ENCODE measurements around the gene GFOD1.
"Not testable (repeated sequence)": the region's sequence is repeated elsewhere in the genome, so short reads cannot be mapped to it uniquely, and the experiment has no call there.

Gene GFOD1

GRCh38 chr6:13441778-13442177 lies 45.6 kb downstream of the GFOD1 start:
- DNase-seq (ENCODE audit: low read depth) = no peak

GRCh38 chr6:13439644-13440043 lies 47.8 kb downstream of the GFOD1 start:
- no peak for DNase-seq (ENCODE audit: low read depth)

GRCh38 chr6:13438126-13438525 lies 49.3 kb downstream of the GFOD1 start:
- DNase-seq (ENCODE audit: low read depth) = no peak

- DNase-seq (ENCODE audit: low read depth) = no peak
Observed at GRCh38 chr6:13437218-13437996, 50.0 kb downstream of the GFOD1 start.

- DNase-seq (ENCODE audit: low read depth) = no peak
Observed at GRCh38 chr6:13436399-13437217, 50.8 kb downstream of the GFOD1 start.

- no peak for DNase-seq (ENCODE audit: low read depth)
Observed at GRCh38 chr6:13435477-13436246, 51.7 kb downstream of the GFOD1 start.

- no peak for DNase-seq (ENCODE audit: low read depth)
Observed at GRCh38 chr6:13434777-13435176, 52.6 kb downstream of the GFOD1 start.

- not testable (repeated sequence) for DNase-seq (ENCODE audit: low read depth)
Observed at GRCh38 chr6:13434135-13434775, 53.1 kb downstream of the GFOD1 start.

- no peak for DNase-seq (ENCODE audit: low read depth)
Observed at GRCh38 chr6:13433709-13434121, 53.7 kb downstream of the GFOD1 start.

- no peak for DNase-seq (ENCODE audit: low read depth)
Observed at GRCh38 chr6:13432526-13433184, 54.7 kb downstream of the GFOD1 start.

- DNase-seq (ENCODE audit: low read depth) = no peak
Observed at GRCh38 chr6:13431861-13432465, 55.4 kb downstream of the GFOD1 start.

GRCh38 chr6:13431059-13431656 lies 56.2 kb downstream of the GFOD1 start:
- DNase-seq (ENCODE audit: low read depth) = no peak

- DNase-seq (ENCODE audit: low read depth) = no peak
Observed at GRCh38 chr6:13429406-13429753, 58.0 kb downstream of the GFOD1 start.

- DNase-seq (ENCODE audit: low read depth) = no peak
Observed at GRCh38 chr6:13428583-13429405, 58.6 kb downstream of the GFOD1 start.

GRCh38 chr6:13427801-13428582 lies 59.4 kb downstream of the GFOD1 start:
- DNase-seq (ENCODE audit: low read depth) = no peak

GRCh38 chr6:13427316-13427715 lies 60.1 kb downstream of the GFOD1 start:
- DNase-seq (ENCODE audit: low read depth) = no peak

- no peak for DNase-seq (ENCODE audit: low read depth)
Observed at GRCh38 chr6:13425943-13426931, 61.2 kb downstream of the GFOD1 start.
